Measurements from ENCODE around the gene SLCO2A1.

SLCO2A1 gene

DNA sequence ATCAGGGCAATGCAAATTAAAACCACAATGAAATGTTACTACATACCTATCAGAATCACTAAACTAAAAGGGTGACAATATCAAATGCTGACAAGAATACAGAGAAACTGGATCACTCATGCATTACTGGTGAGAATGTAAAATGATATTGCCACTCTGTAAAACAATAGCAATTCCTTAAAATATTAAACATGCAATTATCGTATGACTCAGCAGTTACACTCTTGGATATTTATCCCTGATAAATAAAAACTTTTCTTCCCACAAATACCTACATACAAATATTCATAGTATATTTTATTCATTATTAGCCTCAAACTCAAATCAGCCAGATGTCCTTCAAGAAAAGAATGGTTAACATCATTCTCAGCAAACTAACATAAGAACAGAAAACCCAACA lies 108.1 kb downstream of the SLCO2A1 start:
- no peak overlapping the region for H3K4me3 Mint-ChIP-seq
- no peak for DNase-seq
- no peak overlapping the region for H3K27ac Mint-ChIP-seq
- no peaks in the 10 kb centered on the region for H3K9me3 Mint-ChIP-seq
- H3K27me3 Mint-ChIP-seq, result peaks cover 40% of the 10 kb centered on the region
- ATAC-seq, result no peak
- no peaks in the 10 kb centered on the region for H3K4me1 Mint-ChIP-seq

DNA sequence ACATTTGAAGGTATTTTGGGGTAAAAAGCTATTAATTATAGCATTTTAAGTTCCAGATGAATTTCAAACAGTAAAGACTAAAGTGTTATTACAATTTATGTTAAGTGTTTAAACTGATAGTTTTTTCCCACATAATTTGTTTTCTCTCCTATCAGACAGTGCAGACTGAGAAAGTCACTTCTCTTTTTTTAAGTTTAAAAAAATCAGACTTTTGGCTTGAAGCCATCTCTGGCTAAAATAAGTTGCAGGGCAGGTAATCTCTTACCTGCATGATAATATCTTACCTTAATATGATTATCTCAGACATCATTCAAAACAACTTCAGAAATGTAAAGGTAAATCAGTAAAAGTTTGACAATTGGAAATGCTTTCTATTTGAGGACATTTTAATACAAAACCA lies 112.6 kb downstream of the SLCO2A1 start:
- H3K4me1 Mint-ChIP-seq, result no peaks in the 10 kb centered on the region
- no peak overlapping the region for H3K4me3 Mint-ChIP-seq
- H3K27ac Mint-ChIP-seq, result no peak overlapping the region
- H3K27me3 Mint-ChIP-seq, result peaks cover 31% of the 10 kb centered on the region
- no peak for ATAC-seq
- H3K9me3 Mint-ChIP-seq, result no peaks in the 10 kb centered on the region
- DNase-seq, result no peak

DNA sequence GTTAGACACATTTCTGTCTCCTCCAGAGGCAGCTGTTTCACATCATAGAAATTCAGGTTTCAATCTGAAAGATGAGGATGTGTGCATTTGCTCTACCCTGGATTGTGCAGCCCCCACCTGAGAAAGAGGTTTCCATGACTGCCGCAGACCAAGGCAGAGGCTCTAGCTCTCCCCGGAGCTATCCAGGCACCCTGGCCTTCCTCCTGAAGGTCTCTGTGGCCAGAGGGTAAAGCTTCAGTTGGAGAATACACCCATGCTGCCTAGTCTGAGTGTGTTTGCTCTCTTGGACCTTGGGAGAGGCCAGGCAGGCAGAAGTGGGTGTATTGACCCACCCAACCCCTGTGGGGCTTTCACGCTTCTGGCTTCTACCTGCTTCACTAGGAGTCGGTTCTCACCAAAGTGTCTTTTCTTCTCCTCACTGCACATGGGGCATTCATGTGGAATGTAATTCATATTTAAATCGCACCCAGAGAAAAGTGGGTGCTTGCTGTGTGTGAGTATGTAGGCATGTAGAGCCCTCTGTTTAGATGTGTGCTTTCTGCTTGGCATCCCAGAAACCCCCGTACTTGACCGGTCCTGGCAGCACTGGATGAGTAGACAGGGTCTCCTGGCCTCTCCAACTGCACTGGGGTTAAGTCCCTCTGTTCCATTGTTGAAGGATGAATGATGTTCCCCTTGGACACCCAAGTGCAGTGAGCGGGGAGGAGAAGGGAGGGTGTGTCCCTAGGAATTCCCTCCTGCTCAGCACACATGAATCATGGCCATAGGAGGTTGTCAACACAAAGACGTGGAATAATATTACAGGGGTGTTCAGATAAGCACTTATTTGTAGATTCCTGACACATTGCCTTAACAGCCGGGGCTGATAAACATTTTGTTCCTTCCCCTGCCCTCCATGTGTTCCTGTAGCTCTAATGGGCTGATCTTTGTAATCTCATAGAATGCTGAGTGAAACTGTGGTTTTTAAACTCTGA lies 113.8 kb downstream of the SLCO2A1 start:
- no peak for DNase-seq
- no peak for ATAC-seq
- Mint-ChIP-seq H3K4me3 (no peak overlapping the region), H3K27ac (no peak overlapping the region), H3K27me3 (peaks cover 24% of the 10 kb centered on the region), H3K4me1 (no peaks in the 10 kb centered on the region), H3K9me3 (no peaks in the 10 kb centered on the region)

DNA sequence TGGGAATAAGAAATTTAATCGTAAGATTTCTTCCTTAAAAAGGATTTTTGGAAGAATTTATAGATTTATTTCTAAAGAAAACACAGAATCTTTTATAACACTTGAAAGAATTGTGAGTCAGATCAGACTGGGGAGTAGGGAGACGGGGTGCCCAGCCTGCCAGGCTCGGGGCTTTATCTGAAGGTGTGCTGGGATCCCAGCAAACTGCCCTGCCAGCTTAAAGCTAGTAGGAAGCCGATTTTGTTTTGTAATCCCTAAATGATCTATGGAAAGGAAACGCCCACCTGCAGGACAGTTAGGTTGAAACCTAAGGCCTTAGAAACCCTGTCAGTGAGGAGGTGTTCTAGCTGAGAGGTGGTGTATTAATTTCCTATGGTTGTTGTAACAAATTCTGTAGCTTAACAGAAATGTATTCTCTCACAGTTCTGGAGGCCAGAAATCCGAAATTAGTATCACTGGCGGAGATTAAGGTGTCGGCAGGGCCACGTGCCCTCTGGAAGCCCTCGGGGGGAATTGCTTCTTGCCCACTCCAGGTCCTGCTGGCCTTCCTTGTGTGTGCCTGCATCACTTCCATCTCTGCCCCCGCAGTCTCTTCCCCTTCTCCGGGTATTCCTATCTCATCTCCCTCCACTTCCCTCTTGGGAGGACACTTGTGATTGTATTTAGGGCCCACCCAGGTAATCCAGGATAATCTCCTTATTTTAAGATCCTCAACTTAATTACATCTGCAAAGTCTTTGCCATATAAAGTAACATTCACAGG lies 114.7 kb downstream of the SLCO2A1 start:
- H3K27me3 Mint-ChIP-seq, result peaks cover 30% of the 10 kb centered on the region

DNA sequence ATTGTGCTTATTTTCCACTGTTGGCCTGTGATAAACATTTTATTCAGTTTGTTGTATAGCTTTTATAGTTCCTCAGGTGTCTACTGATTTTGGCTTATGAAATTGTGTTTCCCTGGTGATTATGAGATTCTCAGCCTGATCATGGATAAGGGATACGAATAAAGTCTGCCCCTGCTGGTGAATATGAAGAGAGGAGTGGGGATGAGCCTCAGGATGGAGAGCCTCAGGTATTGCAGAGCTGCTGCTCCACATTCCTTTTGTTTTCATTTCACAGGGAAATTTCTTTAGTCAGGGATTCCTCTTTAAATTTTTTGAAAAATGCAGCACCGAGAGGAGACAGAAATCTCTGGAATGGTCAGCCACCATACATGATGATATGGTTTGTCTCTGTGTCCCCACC lies 119.3 kb downstream of the SLCO2A1 start:
- H3K27me3 Mint-ChIP-seq, result peaks cover 24% of the 10 kb centered on the region
- H3K9me3 Mint-ChIP-seq, result no peaks in the 10 kb centered on the region
- DNase-seq, result no peak
- ATAC-seq, result no peak
- no peak overlapping the region for H3K27ac Mint-ChIP-seq
- no peak overlapping the region for H3K4me3 Mint-ChIP-seq
- H3K4me1 Mint-ChIP-seq, result no peaks in the 10 kb centered on the region

More for the DNA sequence above, 114.7 kb downstream of the SLCO2A1 start:
- H3K9me3 Mint-ChIP-seq, result no peaks in the 10 kb centered on the region
- H3K4me3 Mint-ChIP-seq, result no peak overlapping the region
- H3K27ac Mint-ChIP-seq, result no peak overlapping the region
- no peak for DNase-seq
- ATAC-seq, result no peak
- no peaks in the 10 kb centered on the region for H3K4me1 Mint-ChIP-seq

DNA sequence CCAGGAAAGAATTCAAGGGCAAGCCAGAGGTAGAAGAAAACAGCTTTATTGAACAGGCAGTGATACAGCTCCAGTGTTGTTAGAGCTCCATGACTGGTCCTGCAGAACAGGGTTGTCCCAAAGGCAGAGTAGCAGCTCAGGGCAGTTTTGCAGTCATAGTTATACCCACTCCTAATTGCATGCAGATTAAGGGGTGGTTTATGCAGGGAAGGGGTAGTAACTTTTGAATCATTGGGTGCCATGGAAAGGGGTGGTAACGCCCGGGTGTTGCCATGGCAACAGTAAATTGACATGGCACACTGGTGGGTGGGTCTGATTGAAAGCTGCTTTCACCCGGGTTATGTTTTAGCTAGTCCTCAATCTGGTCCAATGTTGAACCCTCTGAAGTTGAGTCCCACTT lies 124.3 kb downstream of the SLCO2A1 start:
- ATAC-seq, result no peak
- Mint-ChIP-seq H3K4me3 (no peak overlapping the region), H3K27me3 (peaks cover 31% of the 10 kb centered on the region), H3K4me1 (no peaks in the 10 kb centered on the region), H3K9me3 (peaks cover 7% of the 10 kb centered on the region in 2 donors), H3K27ac (no peak overlapping the region)
- no peak for DNase-seq

DNA sequence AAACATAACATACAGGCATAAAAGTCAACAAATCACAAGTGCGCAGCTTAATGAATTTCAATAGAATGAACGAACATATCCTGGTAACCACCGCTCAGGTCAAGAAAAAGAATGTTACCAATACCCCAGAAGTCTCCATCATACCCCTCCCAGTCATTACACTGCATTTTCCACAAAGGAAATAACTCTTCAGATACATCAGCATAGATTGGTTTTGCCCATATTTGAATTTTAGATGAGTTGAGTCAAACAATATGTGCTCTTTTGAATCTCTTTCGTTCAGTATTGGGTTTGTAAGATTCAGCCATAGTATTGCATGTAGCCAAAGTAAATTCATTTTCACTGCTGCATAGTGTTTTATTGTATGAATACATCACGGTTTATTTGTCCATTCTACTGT lies 127.9 kb downstream of the SLCO2A1 start:
- Mint-ChIP-seq H3K9me3 (peaks cover 7% of the 10 kb centered on the region in 2 donors), H3K27ac (no peak overlapping the region), H3K4me1 (no peaks in the 10 kb centered on the region), H3K27me3 (peaks cover 26% of the 10 kb centered on the region), H3K4me3 (no peak overlapping the region)
- no peak for DNase-seq
- ATAC-seq, result no peak

DNA sequence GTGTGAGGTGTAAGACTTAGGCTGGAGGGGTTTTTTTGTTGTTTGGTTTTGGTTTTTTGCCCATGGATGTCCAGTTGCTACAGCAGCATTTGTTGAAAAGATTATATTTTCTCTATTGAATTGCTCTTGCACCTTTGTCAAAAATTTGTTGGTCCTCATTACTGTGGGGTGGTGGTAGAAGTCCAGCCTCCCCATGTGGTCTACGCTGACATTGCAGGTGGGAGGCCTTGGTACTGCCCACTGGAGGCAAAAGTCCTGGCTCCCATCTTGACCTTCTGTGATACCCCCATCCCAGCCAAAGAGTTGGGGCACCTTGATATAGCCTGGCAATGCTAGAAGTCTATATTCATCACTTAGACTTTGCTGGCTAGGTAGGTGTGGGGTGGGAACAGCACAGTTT lies 128.6 kb downstream of the SLCO2A1 start:
- H3K4me1 Mint-ChIP-seq, result peaks cover 1% of the 10 kb centered on the region
- H3K4me3 Mint-ChIP-seq, result no peak overlapping the region
- DNase-seq (no peak), ATAC-seq (no peak)
- H3K27ac Mint-ChIP-seq, result no peak overlapping the region
- peaks cover 7% of the 10 kb centered on the region in 2 donors for H3K9me3 Mint-ChIP-seq
- peaks cover 34% of the 10 kb centered on the region for H3K27me3 Mint-ChIP-seq

DNA sequence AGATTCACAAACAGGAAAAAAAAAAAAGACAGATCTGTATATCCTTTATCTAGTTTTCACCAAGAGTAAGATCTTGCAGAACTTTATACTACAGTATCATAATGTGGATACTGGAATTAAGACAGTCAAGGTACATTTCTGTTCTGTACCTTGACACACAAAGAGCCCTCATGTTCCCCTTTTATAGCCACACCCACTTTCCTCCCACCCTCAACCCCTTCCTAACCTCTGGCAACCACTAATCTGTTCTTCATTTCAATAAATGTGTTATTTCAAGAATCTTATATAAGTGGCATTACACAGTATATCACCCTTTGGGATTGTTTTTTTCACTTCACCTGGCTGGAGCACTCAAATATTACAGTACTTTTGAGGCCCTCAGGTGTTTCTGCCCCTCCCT lies 130.4 kb downstream of the SLCO2A1 start:
- H3K27ac Mint-ChIP-seq, result no peak overlapping the region
- ATAC-seq (no peak), DNase-seq (no peak)
- peaks cover 7% of the 10 kb centered on the region in 2 donors for H3K9me3 Mint-ChIP-seq
- H3K4me1 Mint-ChIP-seq, result peaks cover 11% of the 10 kb centered on the region
- no peak overlapping the region for H3K4me3 Mint-ChIP-seq
- peaks cover 52% of the 10 kb centered on the region for H3K27me3 Mint-ChIP-seq

DNA sequence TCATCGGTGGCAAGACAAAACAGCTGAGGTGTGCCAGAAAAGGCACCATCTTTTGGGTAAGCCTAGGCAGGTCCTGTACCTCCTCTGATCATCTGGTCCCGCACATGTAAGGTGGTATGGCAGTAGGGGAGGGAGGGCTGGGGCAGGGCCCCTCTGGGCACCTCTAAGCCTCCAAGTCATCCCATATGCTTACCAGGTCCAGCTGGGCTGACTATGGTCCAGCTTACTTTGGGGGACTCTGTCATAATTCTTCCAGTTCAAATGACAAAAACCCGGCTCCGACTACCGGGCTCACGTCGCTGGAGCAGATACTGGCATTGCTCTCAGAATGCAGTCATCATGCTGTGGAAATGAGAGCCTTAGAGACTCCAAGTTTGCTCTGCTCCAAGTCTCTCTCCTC lies 132.2 kb downstream of the SLCO2A1 start:
- ATAC-seq (no peak), DNase-seq (no peak)
- no peak overlapping the region for H3K4me3 Mint-ChIP-seq
- peaks cover 69% of the 10 kb centered on the region for H3K27me3 Mint-ChIP-seq
- H3K4me1 Mint-ChIP-seq, result peaks cover 11% of the 10 kb centered on the region
- H3K9me3 Mint-ChIP-seq, result peaks cover 0 to 7% of the 10 kb centered on the region in 2 donors
- no peak overlapping the region for H3K27ac Mint-ChIP-seq

DNA sequence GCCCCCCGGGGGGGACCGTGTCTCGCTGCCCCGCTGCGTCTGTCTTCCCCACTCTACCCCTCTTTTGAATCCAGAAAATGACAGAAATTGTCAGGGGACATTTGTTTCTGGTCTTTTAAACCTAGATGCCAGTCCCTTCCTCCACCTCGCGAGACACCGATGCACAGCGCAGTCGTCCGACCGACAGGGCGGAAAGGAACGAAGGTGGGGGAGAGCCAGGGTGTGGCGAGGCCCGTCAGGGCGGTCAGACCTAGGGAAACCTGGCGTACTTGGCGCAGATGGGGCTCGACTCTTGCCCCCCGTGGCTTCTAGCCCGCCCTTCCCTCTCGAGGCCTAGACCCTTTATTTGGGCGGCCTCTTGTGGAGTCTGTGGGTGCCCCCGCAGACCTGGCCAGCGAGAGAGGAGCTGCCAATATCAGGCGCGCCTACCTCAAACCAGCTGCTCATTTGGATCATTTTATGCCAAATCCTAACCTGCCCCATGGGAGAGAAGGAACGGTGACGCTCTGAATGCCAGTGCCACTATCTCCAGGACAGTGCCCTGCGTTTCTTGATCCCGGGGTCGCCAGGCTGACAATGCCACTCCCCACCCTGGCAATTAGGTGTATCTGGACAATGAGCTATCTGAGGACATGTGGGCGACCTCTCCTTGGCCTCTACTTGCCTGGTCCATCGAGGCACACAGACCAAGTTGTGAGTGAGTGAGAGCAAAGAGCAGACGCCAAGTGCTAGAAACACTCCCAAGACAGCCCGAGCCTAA lies 133.5 kb downstream of the SLCO2A1 start:
- H3K9me3 Mint-ChIP-seq, result no peaks in the 10 kb centered on the region
- peak overlapping the region; percentile 77 to 84 for H3K4me3 Mint-ChIP-seq
- peak; percentile 29 for ATAC-seq
- no peak overlapping the region for H3K27ac Mint-ChIP-seq
- peaks cover 11% of the 10 kb centered on the region for H3K4me1 Mint-ChIP-seq
- no peak for DNase-seq
- H3K27me3 Mint-ChIP-seq, result peaks cover 72% of the 10 kb centered on the region

DNA sequence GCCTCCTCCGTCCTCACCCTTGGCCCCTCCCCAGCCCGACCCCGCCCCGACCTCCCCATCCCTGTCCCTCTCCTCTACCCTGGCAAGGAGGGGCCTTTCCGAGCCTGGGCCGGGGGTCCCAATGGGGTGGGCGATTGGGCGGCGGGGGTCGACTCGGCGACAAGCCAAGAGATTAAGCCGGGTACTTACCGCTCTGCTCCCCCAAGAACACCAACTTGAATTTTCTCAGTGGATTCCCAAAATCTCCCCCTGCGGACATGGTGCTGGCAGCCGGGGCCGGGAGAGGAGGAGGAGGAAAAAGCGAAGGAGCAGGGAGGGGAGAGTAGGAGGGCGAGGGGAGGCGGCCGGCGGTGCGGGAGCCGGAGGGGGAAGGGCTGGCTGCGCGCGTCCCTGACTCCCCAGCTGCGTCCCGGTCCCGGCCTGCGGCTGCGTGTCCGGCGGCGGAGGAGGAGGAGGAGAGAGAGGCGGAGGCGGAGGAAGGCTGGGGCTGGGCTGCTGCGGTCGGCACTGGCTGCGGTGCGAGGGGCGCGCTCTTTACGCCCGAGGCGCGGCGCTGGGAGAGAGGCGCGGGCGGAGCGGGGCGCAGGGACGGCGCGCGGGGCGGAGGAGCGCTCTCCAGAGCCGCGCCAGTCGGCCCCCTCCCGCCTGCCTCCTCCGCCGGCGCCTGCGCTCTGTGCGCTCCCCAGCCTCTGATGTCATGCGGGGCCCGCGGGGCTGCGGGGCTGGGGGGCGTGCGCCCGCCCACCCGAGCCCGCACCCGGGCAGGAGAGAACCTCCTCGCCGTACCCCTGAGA lies 134.3 kb downstream of the SLCO2A1 start, which contains the start of gene RAB6B:
Gene RAB6B (minus strand): TSS at position 675 of the 794 bp plus-strand sequence. CDS start 416 bp downstream, at position 259.
- Mint-ChIP-seq H3K27ac (no peak within 1 kb of the TSS), H3K4me1 (peaks cover 11% of the 10 kb centered on the region), H3K4me3 (peak within 1 kb of the TSS; percentile 77 to 84), H3K27me3 (peaks cover 71% of the 10 kb centered on the region), H3K9me3 (no peaks in the 10 kb centered on the region)
- DNase-seq, result no peak
- ATAC-seq, result peak; percentile 67

DNA sequence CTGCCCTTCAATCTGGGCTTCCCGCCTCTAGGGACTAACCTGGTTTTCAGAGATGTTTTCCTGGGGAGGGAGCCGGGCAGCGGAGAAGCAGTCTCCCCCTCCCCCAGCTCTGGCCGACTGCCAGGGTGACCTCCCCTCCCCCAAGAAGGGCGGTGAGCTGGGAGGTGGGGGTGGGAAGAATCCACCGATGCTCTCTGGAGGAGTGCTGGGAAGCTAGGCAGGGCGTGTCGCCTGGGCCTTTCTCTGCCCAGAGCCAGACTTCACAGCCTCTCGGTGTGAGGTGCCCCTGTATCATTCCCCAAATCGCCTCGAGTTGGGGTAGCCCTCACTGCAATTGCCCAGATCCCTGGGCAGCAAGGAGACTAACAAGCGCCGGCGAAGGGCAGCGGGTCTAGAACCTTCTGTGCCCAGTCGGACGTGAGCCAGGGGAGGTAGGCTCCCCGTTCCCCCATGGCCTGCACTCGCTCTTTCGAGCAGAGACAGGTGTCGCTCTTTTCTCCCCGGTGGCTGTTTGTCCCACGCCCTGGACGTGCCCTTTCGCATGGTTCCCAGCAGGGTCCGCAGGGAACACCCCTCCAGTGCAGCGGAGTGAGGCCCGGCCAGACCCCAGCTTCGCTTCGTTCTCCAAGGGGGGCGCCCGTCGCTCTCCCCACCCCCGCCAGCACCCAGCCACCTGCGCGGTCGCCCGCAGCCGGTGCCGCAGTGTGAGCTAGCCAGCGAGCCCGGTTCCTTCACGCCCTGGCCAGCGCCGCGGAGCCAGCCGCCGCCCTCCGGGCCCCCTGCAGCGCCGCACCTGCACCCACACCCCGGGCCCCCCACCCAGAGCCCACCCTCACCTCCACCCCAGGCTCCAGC lies 135.1 kb downstream of the SLCO2A1 start:
- Mint-ChIP-seq H3K4me3 (peak overlapping the region in 1 of 2 donors; percentile 15), H3K4me1 (peaks cover 11% of the 10 kb centered on the region), H3K27ac (no peak overlapping the region), H3K9me3 (no peaks in the 10 kb centered on the region), H3K27me3 (peaks cover 71% of the 10 kb centered on the region)
- no peak for DNase-seq
- peak; percentile 7 for ATAC-seq

Measured in stimulated activated naive CD8-positive, alpha-beta T cell treated with anti-CD3 and anti-CD28 coated beads, Interleukin-15, amount 100 ng/mL, for 72 hours (primary cell).